Tibial nerve (tissue), 4 donors: ENCODE measurements around the gene EFNB3.

ENCODE experiments used
- CTCF ChIP-seq, 5 experiments: fragments of 200-600 bp in 3 of 5; fragments of 450-650 bp in 2 of 5; sonication (generic) in 3 of 5; IDR thresholded peaks; one replicate each; pipeline ENCODE4 v1.5.1; 2016 to 2019; ENCODE audit warnings: antibody characterized with exemption in 5 of 5, mild to moderate bottlenecking in 3 of 5, moderate library complexity in 2 of 5
- EP300 ChIP-seq, 2 donors: sonication (generic); formaldehyde crosslinking; IDR thresholded peaks; one replicate each; pipeline ENCODE4 v1.6.1; 2017; ENCODE audit warnings: antibody characterized with exemption in 2 of 2, mild to moderate bottlenecking in 1 of 2
- POLR2A ChIP-seq, 2 donors: fragments of 450-650 bp; IDR thresholded peaks; one replicate each; pipeline ENCODE4 v1.6.1; 2017; ENCODE audit warnings: antibody characterized with exemption in 2 of 2, mild to moderate bottlenecking in 2 of 2, moderate library complexity in 2 of 2

GRCh38 chr17:7702776-7703175 is 2.2 kb upstream of the EFNB3 start:
- no peak for TF ChIP-seq CTCF (IDR thresholded peaks at IDR 0.05)
- TF ChIP-seq POLR2A (IDR thresholded peaks at IDR 0.05): no peak
- TF ChIP-seq EP300 (IDR thresholded peaks at IDR 0.05): no peak
